ENCODE data around the gene NLN. TPM values are rescaled to one million over a fixed set of nuclear protein-coding genes. Genes with fewer than 3 reads are reported as not detected.
A peak's percentile ranks its signal among the peaks of the same experiment; 100 is the strongest.
"Not testable (repeated sequence)": the region's sequence is repeated elsewhere in the genome, so short reads cannot be mapped to it uniquely, and the experiment has no call there.

The NLN gene
- total RNA-seq, 1 donor from 2014 or later: 17.2 TPM

DNA sequence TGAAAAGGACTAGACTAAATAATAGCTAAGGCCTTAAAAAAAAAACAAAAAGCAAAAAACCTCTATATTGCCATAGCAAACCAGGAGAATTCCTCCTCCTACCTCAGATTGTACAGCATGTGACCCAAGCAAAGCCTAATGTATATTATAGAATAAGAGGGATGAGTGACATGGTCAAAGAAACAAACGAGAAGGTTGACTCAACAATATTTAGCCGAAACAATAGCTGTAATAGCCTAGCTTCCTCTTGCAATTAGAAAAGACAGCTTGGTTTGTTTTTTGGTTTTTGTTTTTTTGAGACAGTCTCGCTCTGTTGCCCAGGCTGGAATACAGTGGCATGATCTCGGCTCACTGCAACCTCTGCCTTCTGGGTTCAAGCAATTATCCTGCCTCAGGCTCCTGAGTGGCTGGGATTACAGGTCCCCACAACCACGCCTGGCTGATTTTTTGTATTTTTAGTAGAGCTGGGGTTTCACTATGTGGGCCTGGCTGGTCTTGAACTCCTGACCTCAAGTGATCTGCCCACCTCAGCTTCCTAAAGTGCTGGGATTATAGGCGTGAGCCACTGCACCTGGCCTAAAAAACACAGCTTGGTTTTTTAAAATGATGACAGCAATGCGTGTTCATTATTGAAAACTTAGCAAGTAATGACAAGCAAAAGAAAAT is 5.6 kb downstream of the NLN start:
- intact Hi-C loops (cut with DNase I): loop anchor here (10.0 kb wide), 1 partner anchor 417 kb away; the partner anchor contains the start of gene SREK1
- no peak for DNase-seq (ENCODE audit: low spot score)

DNA sequence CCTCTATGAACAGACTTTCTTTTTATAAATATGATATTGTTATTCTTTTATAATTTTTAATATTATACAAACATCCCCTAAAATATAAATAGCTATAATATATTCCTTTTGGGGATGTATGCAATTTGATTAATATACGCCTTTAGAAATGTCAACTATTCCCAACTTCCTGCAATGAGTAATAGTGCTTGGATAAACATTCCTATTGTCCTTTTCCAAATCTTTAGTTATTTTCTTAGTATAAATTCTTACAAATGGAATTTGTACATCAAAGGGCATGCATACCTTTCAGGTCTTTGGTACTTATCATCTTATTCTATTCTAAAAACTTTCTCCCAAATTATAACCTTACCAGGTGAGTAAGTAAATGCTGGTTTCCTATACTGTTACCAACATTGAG is 6.2 kb downstream of the NLN start:
- intact Hi-C loops (cut with DNase I): loop anchor here (10.0 kb wide), 1 partner anchor 417 kb away; the partner anchor contains the start of gene SREK1
- DNase-seq (ENCODE audit: low spot score): no peak

DNA sequence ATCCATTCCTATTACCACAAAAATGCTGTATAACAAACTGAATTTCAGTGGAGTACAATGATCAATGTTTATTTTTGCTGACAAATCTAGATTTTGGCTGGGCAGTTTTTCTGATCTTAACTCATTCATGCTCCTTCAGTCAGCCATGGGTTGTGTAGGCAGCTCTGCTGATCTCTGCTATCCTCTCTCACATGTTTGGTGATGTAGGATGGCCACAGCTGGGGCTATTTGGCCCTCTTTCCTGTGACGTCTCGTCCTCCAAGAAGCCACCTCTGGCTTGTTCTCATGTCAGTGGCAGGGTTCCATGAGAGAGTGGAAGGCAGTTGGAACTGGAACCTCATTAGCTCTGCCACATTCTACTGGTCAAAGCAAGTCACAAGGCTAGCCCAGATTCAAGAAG is 8.9 kb downstream of the NLN start:
- intact Hi-C loops (cut with DNase I): no loop called here
- DNase-seq (ENCODE audit: low spot score): no peak

DNA sequence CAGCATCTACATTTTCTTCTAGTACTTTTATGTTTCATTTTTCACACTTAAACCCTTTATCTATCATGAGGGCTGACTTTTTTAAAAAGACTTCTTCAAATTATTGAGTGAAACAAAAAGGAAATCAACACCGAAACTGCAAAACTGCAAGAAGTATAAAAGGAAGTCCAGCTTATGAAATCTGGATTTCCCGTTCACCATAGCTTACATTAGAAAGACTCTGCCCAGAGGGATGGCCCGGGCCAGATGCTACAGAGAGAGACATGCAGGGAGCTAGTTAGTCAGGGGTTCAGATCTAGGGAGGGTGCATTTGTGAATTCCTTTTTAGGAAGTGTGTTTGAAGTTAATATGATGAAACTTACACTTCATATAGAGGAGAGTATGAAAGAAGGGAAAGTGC is 10.0 kb downstream of the NLN start:
- intact Hi-C loops (cut with DNase I): not testable (repeated sequence)

DNA sequence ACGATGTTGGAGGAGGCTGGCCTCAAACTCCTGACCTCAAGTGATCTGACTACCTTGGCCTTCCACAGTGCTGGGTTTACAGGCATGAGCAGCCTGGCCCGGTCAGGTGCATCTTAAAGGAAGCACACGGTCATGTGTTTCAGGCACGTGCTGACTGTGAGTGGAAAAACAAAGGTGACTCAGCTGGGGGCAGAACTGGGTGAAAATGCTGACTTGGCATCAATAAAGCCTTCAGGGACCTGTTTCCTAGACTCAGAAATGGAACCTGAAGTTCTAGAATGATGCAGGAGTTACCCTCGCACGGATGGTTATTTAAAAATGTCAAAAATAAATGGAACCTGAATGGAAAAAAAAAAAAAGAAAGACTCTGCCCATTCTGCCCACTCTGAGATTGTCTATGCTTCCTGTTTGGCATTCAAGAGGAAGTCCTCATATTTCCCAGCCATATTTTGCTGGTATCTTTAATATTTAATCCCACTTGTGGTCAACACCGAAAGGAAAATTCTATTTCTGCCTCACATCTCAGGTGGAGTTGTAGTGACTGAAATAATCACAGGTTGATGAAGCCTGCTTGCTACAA is 12.3 kb downstream of the NLN start:
- DNase-seq (ENCODE audit: low spot score); intact Hi-C loops (cut with DNase I): not testable (repeated sequence)

More for the DNA sequence above, 10.0 kb downstream of the NLN start:
- DNase-seq (ENCODE audit: low spot score): peak; percentile 76

DNA sequence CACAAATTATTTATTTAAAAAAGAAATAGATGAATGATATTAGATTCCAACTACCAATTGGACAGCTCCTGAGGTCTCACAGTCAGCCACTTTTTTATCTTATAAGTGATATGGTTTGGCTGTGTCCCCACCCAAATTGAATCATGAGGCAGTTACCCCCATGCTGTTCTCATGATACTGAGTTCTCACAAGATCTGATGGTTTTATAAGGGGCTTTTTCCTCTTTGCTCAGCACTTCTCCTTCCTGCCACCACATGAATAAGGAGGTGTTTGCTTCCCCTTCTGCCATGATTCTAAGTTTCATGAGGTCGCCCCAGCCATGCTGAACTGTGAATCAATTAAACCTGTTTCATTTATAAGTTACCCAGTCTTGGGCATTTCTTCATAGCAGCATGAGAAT is 12.9 kb downstream of the NLN start:
- intact Hi-C loops (cut with DNase I): no loop called here
- DNase-seq (ENCODE audit: low spot score): no peak

DNA sequence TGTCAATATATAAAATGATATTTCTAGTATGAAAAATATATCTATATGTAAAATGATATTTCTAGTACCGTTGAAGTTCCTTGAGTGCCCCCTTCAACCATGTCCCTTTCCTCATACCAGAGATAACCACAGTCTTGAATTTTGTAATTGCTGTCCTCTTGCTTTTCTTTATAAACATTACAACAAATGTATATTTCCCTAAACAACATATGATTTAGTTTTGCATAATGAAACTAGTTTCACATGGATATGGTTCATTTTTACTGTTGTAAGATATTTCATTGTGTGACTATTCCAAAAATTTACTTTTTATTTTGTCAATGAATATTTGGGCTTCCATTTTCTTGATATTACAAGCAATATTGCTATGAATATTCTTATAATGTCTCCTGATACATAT is 14.0 kb downstream of the NLN start:
- intact Hi-C loops (cut with DNase I): no loop called here
- no peak for DNase-seq (ENCODE audit: low spot score)

DNA sequence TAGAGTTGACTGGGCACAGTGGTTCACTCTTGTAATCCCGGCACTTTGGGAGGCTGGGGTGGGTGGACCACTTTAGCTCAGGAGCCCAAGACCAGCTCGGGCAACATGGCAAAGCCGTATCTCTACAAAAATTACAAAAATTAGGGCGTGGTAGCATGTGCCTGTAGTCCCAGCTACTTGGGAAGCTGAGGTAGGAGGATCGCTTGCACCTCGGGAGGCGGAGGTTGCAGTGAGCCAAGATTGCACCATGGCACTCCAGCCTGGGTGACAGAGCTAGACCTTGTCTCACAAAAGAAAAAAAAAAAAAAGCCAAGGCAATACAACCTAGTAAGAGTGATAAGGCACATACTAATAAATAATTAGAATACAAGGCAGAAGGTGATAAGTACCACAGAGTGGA is 15.8 kb downstream of the NLN start:
- DNase-seq (ENCODE audit: low spot score): no peak
- intact Hi-C loops (cut with DNase I): no loop called here

DNA sequence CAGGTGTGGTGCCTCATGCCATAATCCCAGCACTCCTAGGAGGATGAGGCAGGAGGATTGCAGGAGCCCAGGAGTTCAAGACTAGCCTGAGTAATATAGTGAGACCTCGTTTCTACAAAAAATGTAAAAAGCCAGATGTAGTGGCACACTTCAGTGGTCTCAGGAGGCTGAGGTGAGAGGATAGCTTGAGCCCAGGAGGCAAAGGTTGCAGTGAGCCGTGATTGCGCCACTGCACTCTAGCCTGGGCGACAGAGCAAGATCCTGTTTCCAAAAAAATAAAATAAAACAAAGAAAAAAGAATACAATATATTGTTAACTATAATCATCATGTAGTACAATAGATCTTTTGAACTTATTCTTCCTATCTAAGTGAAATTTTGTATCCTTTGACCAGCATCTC is 16.3 kb downstream of the NLN start:
- intact Hi-C loops (cut with DNase I): no loop called here
- no peak for DNase-seq (ENCODE audit: low spot score)

DNA sequence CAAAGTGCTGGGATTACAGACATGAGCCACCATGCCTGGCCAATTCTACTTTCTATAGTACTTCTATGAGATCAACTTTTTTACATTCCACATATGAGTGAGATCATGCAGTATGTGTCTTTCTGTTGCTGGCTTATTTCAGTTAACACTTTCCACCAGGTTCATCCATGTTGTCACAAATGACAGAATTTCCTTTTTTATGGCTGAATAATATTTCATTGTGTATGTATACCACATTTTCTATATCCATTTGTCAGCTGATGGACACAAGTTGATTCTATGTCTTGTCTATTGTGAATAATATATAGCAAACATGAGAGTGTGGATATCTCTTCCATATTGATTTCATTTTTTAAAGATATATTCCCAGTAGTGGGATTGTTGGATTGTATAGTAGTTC is 17.2 kb downstream of the NLN start:
- intact Hi-C loops (cut with DNase I): no loop called here
- DNase-seq (ENCODE audit: low spot score): no peak

DNA sequence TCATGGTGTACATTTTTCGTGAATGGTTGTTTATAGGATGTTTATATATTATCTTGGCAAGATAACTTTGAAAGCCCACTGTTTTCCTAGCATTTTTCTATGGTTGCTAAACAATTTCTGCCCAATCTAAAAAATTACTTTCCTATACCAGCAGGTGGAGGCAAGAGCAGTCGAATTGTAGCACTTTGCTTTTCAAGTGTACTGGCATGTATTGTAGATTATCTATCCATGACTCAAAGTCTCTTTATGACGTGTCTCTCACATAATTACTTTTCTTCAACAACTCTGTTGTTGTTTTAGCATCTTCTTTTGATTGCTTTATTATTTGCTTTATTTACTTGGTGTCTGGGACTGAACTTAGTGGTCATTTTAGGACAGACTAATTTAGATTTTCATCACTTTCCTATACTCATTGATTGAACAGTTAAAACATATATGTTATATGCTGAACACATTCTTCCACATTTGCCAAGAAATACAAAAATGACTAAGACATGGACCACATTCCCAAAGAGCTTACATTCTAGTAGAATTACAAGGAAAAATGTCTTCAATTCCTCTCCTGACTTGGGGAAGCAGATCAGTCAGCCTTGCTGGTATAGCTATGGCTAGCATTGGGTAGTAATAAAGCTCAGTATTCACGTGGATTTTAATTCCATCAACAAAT is 20.7 kb downstream of the NLN start:
- intact Hi-C loops (cut with DNase I): no loop called here
- DNase-seq (ENCODE audit: low spot score): no peak

DNA sequence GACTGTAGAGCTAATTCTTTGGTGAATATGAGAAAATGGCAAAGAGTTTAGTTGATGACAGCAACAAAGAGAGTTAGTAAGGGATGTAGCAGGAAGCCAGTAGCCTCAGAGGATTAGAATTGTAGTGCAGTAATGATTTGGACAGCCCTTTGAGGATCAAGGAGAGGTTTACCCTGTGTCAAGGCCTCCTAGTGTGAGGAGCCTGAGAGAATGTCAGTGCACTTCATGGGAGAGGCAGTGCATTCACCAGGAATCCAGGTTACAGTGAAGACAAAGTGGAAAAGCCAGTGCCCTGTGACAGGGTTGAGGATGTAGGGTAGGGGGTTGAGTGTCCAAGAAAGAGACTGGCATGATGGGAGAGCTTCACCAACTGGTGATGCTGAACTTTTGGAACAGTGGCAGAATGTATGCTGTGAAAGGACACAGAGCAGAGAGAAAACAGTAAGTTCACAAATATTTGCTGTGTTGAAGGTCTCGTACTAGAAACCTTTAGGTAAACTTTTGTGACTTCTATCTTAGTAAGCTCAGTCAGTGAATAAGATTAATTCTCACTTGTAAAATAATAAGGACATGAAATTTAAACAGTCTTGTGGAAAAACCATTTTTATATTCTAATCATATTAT is 27.3 kb downstream of the NLN start:
- intact Hi-C loops (cut with DNase I): no loop called here
- DNase-seq (ENCODE audit: low spot score): no peak

DNA sequence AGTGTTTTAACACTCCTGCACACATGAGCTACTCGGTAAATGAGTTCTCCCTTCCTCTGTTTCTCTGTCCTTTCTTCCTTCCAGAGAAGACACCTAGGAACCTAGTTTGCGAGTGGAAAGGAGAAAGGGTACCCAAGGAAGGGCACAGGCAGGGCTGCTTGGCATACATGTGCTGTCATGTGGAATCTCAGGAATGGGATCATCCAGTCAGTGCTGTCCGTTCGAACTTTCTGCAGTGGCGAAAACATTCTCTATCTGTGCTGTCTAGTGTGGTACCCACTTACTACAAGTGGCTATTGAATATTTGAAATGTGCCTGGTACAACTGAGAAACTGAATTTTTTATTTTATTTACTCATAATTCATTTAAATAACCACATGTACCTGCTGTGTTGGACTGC is 28.0 kb downstream of the NLN start:
- no peak for DNase-seq (ENCODE audit: low spot score)
- intact Hi-C loops (cut with DNase I): no loop called here

DNA sequence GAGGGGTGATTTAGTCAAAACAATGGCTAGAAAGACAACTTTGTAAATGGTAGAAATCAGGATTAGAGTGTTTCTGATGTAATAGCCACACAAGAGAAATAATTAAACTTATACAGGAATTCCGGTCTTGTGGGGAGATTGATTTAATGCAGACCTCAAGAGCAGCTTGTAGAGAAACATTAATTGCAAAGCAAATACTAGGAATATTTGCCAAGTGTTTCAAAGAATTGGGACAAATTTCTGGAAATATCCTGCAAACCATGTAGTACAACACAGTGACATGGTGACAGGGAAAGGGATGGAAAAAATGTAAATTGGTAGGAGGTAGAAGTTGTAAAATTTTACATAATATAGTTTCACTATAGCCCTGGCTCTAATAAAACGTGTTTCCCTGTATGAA is 28.9 kb downstream of the NLN start:
- intact Hi-C loops (cut with DNase I): no loop called here
- no peak for DNase-seq (ENCODE audit: low spot score)

DNA sequence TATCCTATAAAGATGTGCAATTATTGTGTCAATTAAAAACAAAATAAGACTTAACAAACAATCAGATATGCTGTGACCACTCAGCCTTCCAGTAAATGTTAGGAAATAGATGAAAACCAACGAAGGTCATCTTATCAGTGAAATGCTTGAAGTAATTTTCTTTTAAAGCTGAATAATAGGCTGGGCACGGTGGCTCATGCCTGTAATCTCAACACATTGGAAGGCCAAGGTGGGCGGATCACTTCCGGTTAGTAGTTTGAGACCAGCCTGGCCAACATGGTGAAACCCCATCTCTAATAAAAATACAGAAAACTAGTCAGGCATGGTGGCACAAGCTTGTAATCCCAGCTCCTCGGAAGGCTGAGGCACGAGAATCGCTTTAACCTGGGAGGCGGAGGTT is 31.2 kb downstream of the NLN start:
- intact Hi-C loops (cut with DNase I): no loop called here

DNA sequence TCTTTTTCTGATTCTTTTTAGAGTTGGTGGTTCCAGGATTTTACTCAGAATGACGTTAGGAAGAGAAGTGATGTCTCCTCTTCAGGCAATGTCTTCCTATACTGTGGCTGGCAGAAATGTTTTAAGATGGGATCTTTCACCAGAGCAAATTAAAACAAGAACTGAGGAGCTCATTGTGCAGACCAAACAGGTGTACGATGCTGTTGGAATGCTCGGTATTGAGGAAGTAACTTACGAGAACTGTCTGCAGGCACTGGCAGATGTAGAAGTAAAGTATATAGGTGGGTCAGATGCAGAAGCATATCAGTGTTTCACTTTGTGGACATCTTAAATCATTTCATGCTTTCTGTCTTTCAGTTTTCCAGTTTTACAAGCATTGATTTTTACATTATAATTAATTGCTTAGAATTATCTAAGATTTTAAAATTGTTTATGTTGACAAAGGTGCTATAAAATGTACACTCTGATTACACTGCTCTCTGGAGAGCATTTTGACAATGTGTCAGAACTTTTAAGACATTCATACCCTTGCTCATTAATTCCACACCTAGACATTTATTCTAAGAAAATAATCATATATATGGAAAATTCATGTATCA is 36.6 kb downstream of the NLN start:
- no peak for DNase-seq (ENCODE audit: low spot score)
- intact Hi-C loops (cut with DNase I): no loop called here

More for the DNA sequence above, 31.2 kb downstream of the NLN start:
- no peak for DNase-seq (ENCODE audit: low spot score)

DNA sequence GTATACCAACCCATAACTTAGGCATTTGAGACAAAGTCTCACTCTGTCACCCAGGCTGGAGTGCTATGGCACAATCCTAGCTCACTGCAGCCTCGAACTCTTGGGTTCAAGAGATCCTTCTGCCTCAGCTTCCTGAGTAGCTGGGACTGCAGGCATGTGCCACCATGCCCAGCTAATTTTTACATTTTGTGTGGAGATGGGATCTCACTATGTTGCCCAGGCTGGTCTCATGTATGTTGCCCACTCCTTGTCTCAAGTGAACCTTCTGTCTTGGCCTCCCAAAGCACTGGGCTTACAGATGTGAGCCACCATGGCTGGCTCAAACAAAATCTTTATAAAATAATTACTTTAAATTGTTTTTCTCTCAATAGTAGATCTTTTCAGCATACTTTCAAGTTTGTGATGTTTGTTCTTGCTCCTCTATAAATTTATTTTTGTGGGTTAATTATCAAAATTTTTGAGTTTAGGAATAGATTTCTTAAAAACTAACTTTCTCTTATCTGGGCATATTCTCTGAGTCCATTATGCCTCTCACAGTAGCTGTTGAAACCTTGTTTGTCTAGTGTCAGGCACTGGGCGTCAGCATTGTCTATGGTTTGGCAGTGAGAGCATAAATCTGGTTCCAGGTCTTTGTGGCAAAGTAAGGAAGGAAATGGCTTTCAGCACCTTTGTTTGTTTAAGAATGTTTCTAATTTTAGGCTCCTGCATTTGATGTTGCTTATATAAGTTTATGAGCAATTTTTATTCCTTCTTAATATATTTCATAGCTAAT is 38.7 kb downstream of the NLN start:
- intact Hi-C loops (cut with DNase I): loop anchor here (10.0 kb wide), 1 partner anchor 404 kb away; no protein-coding TSS in a partner anchor
- no peak for DNase-seq (ENCODE audit: low spot score)

DNA sequence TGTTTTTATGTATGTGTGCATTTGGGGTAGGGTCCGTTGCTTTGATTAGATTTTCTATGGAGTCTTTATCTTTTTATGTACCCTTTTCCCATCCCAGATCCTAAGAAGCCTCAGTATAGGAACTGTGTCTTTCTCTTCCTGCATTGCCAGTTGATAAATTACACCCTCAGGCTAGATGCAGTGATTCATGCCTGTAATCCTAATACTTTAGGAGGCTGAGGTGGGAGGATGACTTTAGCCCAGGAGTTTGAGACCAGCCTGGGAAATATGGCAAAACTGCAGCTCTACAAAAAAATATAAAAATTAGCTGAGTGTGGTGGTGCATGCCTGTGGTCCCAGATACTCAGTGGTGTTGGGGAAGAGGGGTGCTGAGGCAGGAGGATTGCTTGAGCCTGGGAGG is 40.2 kb downstream of the NLN start:
- intact Hi-C loops (cut with DNase I): loop anchor here (10.0 kb wide), 1 partner anchor 403 kb away; no protein-coding TSS in a partner anchor
- DNase-seq (ENCODE audit: low spot score): no peak

DNA sequence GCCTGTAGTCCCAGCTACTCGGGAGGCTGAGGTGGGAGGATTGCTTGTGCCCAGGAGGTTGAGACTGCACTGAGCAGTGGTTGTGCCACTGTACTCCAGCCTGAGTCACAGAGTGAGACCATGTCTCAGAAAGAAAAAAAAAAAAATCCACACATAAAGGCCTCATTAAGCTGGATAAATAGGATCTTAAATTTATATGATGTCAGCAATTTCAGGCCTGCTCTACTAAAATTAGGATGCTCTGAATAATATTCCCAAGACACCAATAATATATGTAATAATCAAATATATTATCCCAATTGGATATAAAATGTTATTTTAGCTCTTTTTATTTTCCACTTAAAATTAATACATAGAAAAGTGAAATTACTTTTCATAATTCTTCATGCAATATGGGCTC is 43.6 kb downstream of the NLN start:
- intact Hi-C loops (cut with DNase I): loop anchor here (10.0 kb wide), 1 partner anchor 399 kb away; no protein-coding TSS in a partner anchor
- DNase-seq (ENCODE audit: low spot score): no peak

All from cardiac septum (tissue), 1 donor.